Measurements from ENCODE around the gene ZSCAN5B. TPM values are rescaled to one million over a fixed set of nuclear protein-coding genes. Genes with fewer than 3 reads are reported as not detected.
"Not testable (repeated sequence)": the region's sequence is repeated elsewhere in the genome, so short reads cannot be mapped to it uniquely, and the experiment has no call there.

The ZSCAN5B gene, protein sequence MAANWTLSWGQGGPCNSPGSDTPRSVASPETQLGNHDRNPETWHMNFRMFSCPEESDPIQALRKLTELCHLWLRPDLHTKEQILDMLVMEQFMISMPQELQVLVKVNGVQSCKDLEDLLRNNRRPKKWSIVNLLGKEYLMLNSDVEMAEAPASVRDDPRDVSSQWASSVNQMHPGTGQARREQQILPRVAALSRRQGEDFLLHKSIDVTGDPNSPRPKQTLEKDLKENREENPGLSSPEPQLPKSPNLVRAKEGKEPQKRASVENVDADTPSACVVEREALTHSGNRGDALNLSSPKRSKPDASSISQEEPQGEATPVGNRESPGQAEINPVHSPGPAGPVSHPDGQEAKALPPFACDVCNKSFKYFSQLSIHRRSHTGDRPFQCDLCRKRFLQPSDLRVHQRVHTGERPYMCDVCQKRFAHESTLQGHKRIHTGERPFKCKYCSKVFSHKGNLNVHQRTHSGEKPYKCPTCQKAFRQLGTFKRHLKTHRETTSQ
- not detected for total RNA-seq
- polyA plus RNA-seq, result not detected
- total RNA-seq, result 0 to 0.09 (median 0) reads per million in 6 experiments

DNA sequence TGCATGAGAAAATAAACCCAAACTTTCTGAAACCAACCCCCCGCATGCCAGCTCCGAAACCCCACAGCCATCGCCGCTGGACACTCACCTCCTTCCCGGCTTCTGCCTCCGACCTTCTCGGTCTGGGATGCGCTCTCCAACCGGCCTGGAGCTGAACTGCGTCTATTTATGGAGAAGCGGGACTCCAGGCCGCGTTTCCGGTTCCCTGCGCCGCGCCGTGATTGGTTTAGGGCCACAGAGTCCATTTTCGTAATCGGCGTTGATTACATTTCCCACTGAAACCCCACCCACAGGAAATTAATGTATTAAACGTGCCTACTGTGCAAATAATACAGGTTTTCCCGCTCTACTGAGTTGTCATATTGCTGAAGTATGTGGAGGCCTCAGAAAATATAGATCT lies at the start of gene ZSCAN5B:
ZSCAN5B (minus strand) TSS at position 138 of the 400 bp plus-strand sequence. CDS start 4,731 bp downstream, outside the sequence.
- DNase-seq, H3K9me3 Mint-ChIP-seq, ATAC-seq, H3K4me3 Mint-ChIP-seq, POLR2A ChIA-PET, H3K36me3 Mint-ChIP-seq, H3K4me1 Mint-ChIP-seq: not testable (repeated sequence)
- peak within 1 kb of the TSS in 1 of 10 donors; percentile 59 for H3K27ac Mint-ChIP-seq
- H3K27me3 Mint-ChIP-seq, result peaks cover 0 to 11% (median 3%) of the 10 kb centered on the region in 5 donors

DNA sequence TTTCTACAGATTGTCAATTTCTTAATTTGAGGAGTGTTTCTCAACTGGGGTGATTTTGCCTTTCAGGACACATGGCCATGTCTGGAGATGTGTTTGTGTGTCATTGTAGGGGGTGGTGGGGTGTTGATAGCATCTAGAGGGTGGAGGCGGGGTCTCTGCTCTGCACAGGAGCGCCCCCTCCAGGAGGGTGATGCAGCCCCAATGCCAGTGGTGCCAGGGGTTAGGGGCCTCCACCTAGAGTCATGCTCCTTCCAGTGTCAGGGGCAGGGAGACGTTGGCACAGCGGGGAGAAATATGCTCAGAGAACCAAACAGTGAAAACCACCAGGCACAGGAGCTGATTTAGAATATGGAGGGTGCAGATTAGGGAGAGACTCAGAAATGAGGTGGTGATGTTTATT lies 48.2 kb upstream of the ZSCAN5B start:
- POLR2A ChIA-PET, H3K9me3 Mint-ChIP-seq, H3K27ac Mint-ChIP-seq, H3K4me1 Mint-ChIP-seq, H3K27me3 Mint-ChIP-seq, ATAC-seq, H3K4me3 Mint-ChIP-seq, H3K36me3 Mint-ChIP-seq, DNase-seq: not testable (repeated sequence)

DNA sequence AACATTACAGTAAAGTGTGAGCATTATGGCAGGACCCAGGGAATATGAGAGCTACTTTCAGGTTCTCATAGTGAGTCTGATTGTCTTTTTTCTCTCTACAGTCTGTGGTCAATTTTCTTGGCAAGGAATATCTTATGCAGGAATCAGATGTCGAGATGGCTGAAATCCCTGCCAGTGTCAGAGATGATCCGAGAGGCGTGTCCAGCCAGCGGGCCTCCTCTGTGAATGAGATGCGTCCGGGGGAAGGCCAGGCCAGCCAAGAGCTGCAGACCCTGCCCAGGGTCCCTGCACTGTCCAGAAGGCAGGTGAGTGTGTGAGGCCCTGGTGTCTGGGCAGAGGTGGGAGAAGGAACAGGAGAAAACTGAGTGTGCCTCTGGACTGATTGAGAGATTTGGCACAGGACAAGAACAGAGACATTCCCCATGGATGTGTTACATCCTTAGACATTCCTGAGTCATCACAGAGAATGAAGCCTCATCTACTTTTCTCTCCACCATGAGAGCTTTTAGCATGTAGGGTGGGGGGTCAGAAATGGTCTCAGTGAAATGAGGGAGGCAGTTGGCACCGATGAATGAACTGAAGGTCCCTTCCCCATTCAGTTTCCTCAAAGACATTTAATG lies 47.6 kb upstream of the ZSCAN5B start:
- Mint-ChIP-seq H3K36me3 (no peaks in the 10 kb centered on the region), H3K27ac (peak overlapping the region in 1 of 10 donors; percentile 51)

DNA sequence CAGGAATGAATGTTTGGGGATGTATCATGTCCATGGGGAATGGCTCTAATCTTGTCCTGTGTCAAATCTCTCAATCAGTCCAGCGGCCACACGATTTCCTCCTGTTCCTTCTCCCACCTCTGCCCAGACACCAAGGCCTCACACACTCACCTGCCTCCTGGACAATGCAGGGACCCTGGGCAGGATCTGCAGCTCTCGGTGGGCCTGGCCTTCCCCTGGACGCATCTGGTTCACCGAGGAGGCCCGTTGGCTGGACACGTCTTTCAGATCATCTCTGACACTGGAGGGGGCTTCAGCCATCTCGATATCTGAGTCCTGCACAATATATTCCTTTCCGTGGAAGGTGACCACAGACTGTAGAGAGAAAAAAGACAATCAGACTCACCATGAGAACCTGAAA lies 25.9 kb upstream of the ZSCAN5B start:
- POLR2A ChIA-PET, result no interaction called here
- Mint-ChIP-seq H3K4me3 (no peak overlapping the region), H3K4me1 (no peaks in the 10 kb centered on the region), H3K9me3 (no peaks in the 10 kb centered on the region), H3K27me3 (peaks cover 0 to 6% (median 2%) of the 10 kb centered on the region in 5 donors), H3K36me3 (peaks cover 0 to 32% (median 21%) of the 10 kb centered on the region in 3 donors), H3K27ac (no peak overlapping the region)
- DNase-seq, result no peak
- ATAC-seq, result no peak

More for the DNA sequence above, 47.6 kb upstream of the ZSCAN5B start:
- ATAC-seq (no peak), DNase-seq (no peak)
- H3K9me3 Mint-ChIP-seq, result no peaks in the 10 kb centered on the region
- POLR2A ChIA-PET, result no interaction called here
- H3K4me3 Mint-ChIP-seq, result no peak overlapping the region
- no peaks in the 10 kb centered on the region for H3K27me3 Mint-ChIP-seq
- H3K4me1 Mint-ChIP-seq, result no peaks in the 10 kb centered on the region

DNA sequence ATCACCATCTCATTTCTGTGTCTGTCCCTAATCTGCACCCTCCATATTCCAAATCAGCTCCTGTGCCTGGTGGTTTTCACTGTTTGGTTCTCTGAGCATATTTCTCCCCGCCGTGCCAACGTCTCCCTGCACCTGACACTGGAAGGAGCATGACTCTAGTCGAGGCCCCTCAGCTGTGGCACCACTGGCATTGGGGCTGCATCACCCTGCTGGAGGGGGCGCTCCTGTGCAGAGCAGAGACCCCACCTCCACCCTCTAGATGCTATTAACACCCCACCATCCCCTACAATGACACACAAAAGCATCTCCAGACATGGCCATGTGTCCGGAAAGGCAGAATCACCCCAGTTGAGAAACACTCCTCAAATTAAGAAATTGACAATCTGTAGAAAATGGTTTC lies 25.3 kb upstream of the ZSCAN5B start:
- Mint-ChIP-seq H3K36me3 (peaks cover 0 to 32% (median 21%) of the 10 kb centered on the region in 3 donors), H3K4me1 (peaks cover 0 to 2% (median under 1%) of the 10 kb centered on the region in 4 donors), H3K4me3 (no peak overlapping the region), H3K9me3 (peaks cover 0 to 2% (median 0%) of the 10 kb centered on the region in 9 donors), H3K27me3 (peaks cover 3 to 9% (median 5%) of the 10 kb centered on the region in 5 donors), H3K27ac (peak overlapping the region in 1 of 10 donors; percentile 1)
- POLR2A ChIA-PET, result no interaction called here
- ATAC-seq (no peak), DNase-seq (no peak)

DNA sequence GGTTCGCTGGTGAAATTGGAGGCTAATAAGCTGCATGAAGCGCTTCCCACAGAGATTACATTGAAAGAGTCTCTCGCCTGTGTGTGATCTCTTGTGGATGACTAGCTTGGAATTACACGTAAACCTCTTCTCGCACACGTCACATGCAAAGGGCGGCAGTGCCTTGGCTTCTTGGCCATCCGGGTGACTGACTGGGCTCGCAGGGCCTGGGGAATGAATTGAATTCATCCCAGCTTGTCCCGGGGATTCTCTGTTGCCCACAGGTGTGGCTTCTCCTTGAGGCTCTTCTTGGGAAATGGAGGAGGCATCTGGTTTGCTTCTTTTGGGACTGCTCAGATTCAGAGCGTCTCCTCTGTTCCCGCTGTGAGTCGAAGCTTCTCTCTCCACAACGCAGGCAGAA lies 24.3 kb upstream of the ZSCAN5B start:
- POLR2A ChIA-PET, result no interaction called here
- no peak overlapping the region for H3K4me3 Mint-ChIP-seq

DNA sequence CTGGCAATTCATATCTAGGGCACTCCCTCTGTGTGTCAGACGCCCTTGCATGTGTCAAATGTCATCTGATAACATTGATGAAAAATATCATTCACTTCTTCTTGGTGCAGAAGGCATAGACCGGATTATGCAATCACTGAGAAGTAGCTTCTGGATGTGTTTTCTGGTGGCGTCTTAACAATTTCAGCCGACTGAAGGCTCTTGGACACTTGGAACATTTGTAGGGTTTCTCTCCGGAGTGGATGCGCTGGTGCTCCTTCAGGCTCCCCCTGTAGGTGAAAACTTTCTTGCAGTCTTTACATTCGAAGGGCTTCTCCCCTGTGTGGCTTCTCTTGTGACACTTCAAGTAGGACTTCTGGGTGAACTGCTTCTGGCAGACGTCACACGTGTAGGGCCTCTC lies 23.9 kb upstream of the ZSCAN5B start:
- ATAC-seq, H3K4me1 Mint-ChIP-seq, H3K27ac Mint-ChIP-seq, DNase-seq, H3K4me3 Mint-ChIP-seq, H3K9me3 Mint-ChIP-seq, POLR2A ChIA-PET: not testable (repeated sequence)
- Mint-ChIP-seq H3K27me3 (peaks cover 3 to 17% (median 9%) of the 10 kb centered on the region in 5 donors), H3K36me3 (peaks cover 0 to 32% (median 21%) of the 10 kb centered on the region in 3 donors)

More for the DNA sequence above, 24.3 kb upstream of the ZSCAN5B start:
- Mint-ChIP-seq H3K9me3 (peaks cover 0 to 2% (median 0%) of the 10 kb centered on the region in 9 donors), H3K27ac (no peak overlapping the region), H3K27me3 (peaks cover 3 to 14% (median 9%) of the 10 kb centered on the region in 5 donors), H3K36me3 (peaks cover 0 to 32% (median 21%) of the 10 kb centered on the region in 3 donors), H3K4me1 (peaks cover 0 to 6% (median 3%) of the 10 kb centered on the region in 4 donors)
- no peak for ATAC-seq
- DNase-seq, result no peak

DNA sequence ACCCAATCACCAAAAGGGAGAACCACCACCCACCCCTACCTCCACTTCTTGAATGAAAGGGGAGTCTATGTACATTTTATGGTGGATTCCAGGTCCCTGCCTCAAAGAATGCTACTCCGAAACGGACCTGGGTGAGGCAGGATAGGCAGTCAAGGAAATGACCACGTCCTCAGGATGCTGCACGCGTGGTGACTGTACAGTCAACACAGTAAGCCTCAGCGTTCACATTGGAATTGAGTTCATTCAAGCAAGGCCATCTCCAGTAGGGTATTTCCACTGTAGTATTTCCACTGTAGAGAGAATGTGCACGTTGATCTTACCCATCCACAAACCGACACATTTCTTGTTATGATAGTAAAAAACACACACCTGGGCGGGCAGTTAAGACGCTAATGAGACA lies 21.4 kb upstream of the ZSCAN5B start:
- peaks cover 0 to 2% (median 0%) of the 10 kb centered on the region in 9 donors for H3K9me3 Mint-ChIP-seq
- POLR2A ChIA-PET, result no interaction called here
- DNase-seq (no peak), ATAC-seq (no peak)
- H3K36me3 Mint-ChIP-seq, result peaks cover 0 to 28% (median 21%) of the 10 kb centered on the region in 3 donors
- peaks cover 0 to 6% (median 3%) of the 10 kb centered on the region in 4 donors for H3K4me1 Mint-ChIP-seq
- no peak overlapping the region for H3K4me3 Mint-ChIP-seq
- no peak overlapping the region for H3K27ac Mint-ChIP-seq
- peaks cover 11 to 37% (median 23%) of the 10 kb centered on the region in 5 donors for H3K27me3 Mint-ChIP-seq

DNA sequence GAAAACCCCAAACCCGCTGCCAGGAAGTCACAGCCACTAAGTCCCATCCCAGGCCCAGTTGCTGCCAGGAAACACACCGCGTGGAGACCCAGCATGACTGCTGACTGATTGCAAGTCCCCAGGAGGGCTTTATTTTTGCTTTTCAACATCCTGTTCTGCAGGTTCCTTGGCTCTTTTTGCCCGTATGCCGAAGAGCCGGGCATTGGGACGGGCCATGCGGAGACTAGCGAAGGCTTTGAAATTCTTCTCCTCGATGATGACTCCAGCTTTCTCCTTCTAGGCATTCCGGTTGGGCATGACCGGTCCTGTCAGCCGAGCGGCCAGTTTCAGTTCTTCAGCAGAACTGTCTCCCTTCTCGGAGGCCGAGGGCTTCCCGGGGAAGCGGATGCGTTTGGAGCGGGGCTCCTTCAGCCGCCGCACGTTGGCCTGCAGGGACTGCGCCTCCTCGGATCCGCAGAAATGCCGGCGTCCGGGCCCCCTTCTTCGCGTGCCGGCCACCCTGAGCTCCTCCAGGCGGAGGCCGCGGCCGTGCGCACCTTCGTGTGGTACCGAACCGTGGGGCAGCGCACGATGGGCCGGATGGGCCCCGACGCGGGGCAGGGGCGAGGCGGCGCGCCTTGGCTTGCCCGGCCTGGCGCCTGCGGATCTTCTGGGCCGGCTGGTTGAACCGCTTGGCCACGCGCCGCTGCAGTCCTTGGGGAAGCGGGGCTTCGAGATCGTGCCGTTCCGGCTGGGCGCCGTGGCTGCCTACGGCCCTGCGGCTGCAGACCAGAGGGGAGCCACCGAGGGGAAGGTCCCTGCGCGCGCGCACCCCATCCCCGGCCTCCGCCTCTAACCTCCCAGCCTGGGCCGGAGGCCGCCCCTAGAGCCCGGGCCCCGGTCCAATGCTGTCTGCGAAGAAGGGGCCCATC lies 19.7 kb upstream of the ZSCAN5B start:
- peaks cover 0 to 2% (median 0%) of the 10 kb centered on the region in 9 donors for H3K9me3 Mint-ChIP-seq
- H3K4me1 Mint-ChIP-seq, result peaks cover 0 to 6% (median 4%) of the 10 kb centered on the region in 4 donors
- peaks cover 11 to 41% (median 23%) of the 10 kb centered on the region in 5 donors for H3K27me3 Mint-ChIP-seq
- H3K4me3 Mint-ChIP-seq, result peak overlapping the region in 4 of 10 donors; percentile 10 to 71 (median 44)
- H3K27ac Mint-ChIP-seq, result no peak overlapping the region
- DNase-seq (no peak), ATAC-seq (no peak)
- peaks cover 0 to 12% (median 11%) of the 10 kb centered on the region in 3 donors for H3K36me3 Mint-ChIP-seq
- POLR2A ChIA-PET, result no interaction called here

DNA sequence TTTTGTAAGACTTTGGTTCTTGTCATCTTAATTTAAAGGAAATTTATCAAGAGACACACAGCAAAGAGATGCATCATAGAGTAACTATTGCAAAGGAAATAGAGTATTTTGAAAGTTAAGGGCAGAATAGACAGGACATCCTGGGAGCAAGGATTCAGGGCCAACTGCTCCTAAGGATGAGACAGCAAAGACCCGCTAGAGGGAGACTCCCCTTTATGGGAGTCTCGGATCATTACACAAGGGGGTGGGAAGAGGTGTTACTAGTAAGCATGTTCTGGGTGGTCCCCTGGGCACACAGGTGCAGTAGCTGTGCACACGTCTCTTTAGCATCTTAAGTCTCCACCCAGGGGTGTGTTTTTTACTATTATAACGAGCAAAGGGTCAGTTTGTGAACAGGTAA lies 14.1 kb upstream of the ZSCAN5B start:
- no peak for DNase-seq
- Mint-ChIP-seq H3K9me3 (no peaks in the 10 kb centered on the region), H3K36me3 (no peaks in the 10 kb centered on the region), H3K27ac (no peak overlapping the region), H3K4me1 (peaks cover 0 to 2% (median 0%) of the 10 kb centered on the region in 4 donors), H3K27me3 (peaks cover 8 to 30% (median 23%) of the 10 kb centered on the region in 5 donors), H3K4me3 (no peak overlapping the region)
- no peak for ATAC-seq
- POLR2A ChIA-PET, result no interaction called here

DNA sequence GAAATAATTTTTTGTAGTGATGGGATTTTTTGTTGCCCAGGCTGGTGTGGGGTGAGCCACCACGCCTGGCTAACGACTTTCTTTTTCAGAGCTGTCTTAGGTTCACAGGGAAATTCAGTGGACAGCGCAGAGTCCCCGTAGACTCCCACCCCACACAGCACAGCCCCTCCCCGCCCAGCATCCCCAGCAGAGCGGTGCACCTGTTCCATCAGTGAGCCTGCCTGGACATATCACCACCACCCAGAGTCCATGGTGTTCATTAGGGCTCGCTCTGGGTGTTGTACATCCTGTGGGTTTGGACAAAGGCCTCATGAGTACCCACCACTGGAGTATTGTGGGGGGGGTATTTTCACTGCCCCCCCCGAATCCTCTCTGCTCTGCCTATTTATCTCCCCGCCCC lies 12.5 kb upstream of the ZSCAN5B start:
- H3K36me3 Mint-ChIP-seq, H3K9me3 Mint-ChIP-seq, POLR2A ChIA-PET, H3K4me1 Mint-ChIP-seq, H3K4me3 Mint-ChIP-seq, ATAC-seq, DNase-seq, H3K27ac Mint-ChIP-seq: not testable (repeated sequence)
- H3K27me3 Mint-ChIP-seq, result peaks cover 4 to 33% (median 19%) of the 10 kb centered on the region in 5 donors

DNA sequence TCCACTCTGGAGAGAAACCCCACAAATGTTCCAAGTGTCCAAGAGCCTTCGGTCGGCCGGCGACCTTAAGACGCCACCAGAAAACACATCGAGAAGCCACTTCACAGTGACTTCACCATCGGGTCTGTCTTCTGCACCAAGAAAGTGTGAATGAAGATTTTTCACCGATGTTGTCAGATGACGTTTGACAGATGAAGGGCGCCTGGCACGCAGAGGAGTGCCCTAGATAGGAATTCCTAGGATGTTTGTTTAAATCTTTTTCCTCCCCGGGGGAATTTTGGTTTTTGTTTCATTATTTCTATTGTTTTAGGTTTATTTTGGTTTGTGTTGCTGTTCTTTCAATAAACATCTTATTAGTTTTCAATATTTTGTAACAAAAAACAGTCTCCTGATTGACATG lies 11.5 kb upstream of the ZSCAN5B start:
- Mint-ChIP-seq H3K27ac (no peak overlapping the region), H3K36me3 (no peaks in the 10 kb centered on the region), H3K4me3 (no peak overlapping the region), H3K9me3 (no peaks in the 10 kb centered on the region), H3K27me3 (peaks cover 2 to 24% (median 13%) of the 10 kb centered on the region in 5 donors), H3K4me1 (peaks cover 0 to 2% (median 0%) of the 10 kb centered on the region in 4 donors)
- POLR2A ChIA-PET, result no interaction called here
- DNase-seq, result no peak
- no peak for ATAC-seq

Measured in naive thymus-derived CD8-positive, alpha-beta T cell (primary cell).